BLaER1 (cell line): ENCODE data around the gene GABPA.
A peak's percentile ranks its signal among the peaks of the same experiment; 100 is the strongest.
"Not testable (repeated sequence)": the region's sequence is repeated elsewhere in the genome, so short reads cannot be mapped to it uniquely, and the experiment has no call there.

ENCODE experiments used
- H3K27ac ChIP-seq: shearing (Covaris generic); formaldehyde crosslinking; 2 replicates; pipeline ENCODE4 v1.8.1; 2022
- H3K27me3 ChIP-seq: shearing (Covaris generic); formaldehyde crosslinking; 2 replicates; pipeline ENCODE4 v1.8.1; 2022
- H3K36me3 ChIP-seq: shearing (Covaris generic); formaldehyde crosslinking; 2 replicates; pipeline ENCODE4 v1.8.1; 2022
- H3K4me1 ChIP-seq: shearing (Covaris generic); formaldehyde crosslinking; 2 replicates; pipeline ENCODE4 v1.8.1; 2022
- H3K4me2 ChIP-seq: shearing (Covaris generic); formaldehyde crosslinking; 2 replicates; pipeline ENCODE4 v1.8.1; 2022
- H3K4me3 ChIP-seq: shearing (Covaris generic); formaldehyde crosslinking; 2 replicates; pipeline ENCODE4 v1.8.1; 2022
- H3K9ac ChIP-seq: shearing (Covaris generic); formaldehyde crosslinking; 2 replicates; pipeline ENCODE4 v1.8.1; 2022
- H3K9me3 ChIP-seq: shearing (Covaris generic); formaldehyde crosslinking; 2 replicates; pipeline ENCODE4 v1.8.1; 2022
- H4K20me1 ChIP-seq: shearing (Covaris generic); formaldehyde crosslinking; 2 replicates; pipeline ENCODE4 v1.8.1; 2022
- Cebpa-rat ChIP-seq: shearing (Covaris generic); IDR thresholded peaks from 2 replicates; pipeline ENCODE4 v1.8.1; 2022

GABPA gene

DNA sequence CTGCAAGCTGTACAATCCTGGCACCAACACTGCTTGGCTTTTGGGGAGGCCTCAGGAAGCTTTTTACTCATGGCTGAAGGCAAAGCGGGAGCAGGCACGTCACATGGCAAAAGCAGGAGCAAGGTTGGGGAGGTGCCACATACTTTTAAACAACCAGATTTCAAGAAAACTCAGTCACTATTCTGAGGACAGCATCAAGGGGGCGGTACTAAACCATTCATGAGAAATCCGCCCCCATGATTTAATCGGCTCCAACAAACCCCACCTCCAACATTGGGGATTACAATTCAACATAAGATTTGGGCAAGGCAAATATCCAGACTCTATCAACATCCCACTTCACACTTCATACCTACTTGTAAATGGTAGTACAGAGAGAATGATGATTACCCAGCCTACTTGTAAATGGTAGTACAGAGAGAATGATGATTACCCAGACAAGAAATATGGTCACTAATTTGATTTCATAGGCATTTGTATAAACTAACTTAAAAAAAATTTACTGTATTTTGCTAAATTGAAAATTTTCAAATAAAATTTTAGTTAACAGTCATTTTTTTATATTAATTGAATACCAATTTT lies 25.0 kb upstream of the GABPA start:
- Histone ChIP-seq H3K27me3 (no peaks in the 10 kb centered on the region), H3K9me3 (no peaks in the 10 kb centered on the region), H4K20me1 (no peaks in the 10 kb centered on the region), H3K9ac (no peak overlapping the region), H3K27ac (no peak overlapping the region), H3K36me3 (peaks cover 22% of the 10 kb centered on the region), H3K4me3 (no peak overlapping the region), H3K4me1 (no peaks in the 10 kb centered on the region), H3K4me2 (no peak overlapping the region)
- TF ChIP-seq Cebpa-rat = no peak

DNA sequence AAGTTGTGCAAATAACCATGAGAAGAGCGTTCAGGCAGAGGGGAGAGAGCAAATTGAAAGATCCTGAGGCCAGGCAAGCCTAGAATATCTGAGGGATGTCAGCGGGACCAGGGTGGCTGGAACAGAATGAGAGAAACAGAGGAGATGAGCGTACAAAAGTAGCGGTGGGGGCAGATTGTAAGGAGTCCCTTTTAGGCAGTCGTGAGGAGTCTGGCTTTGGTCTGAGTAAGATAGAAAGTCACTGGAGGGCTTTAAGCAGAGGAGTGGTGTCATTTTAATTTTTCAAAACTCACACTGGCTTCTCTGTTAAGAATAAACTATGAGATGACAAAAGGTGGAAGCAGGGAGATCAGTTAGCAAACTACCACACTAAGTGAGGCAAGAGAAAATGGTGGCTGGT lies 24.2 kb upstream of the GABPA start:
- no peaks in the 10 kb centered on the region for H3K27me3 ChIP-seq
- H4K20me1 ChIP-seq = no peaks in the 10 kb centered on the region
- no peaks in the 10 kb centered on the region for H3K4me1 ChIP-seq
- TF ChIP-seq Cebpa-rat = no peak
- no peaks in the 10 kb centered on the region for H3K9me3 ChIP-seq
- no peak overlapping the region for H3K4me2 ChIP-seq
- H3K9ac ChIP-seq = no peak overlapping the region
- H3K36me3 ChIP-seq = peaks cover 30% of the 10 kb centered on the region
- H3K27ac ChIP-seq = no peak overlapping the region
- no peak overlapping the region for H3K4me3 ChIP-seq

DNA sequence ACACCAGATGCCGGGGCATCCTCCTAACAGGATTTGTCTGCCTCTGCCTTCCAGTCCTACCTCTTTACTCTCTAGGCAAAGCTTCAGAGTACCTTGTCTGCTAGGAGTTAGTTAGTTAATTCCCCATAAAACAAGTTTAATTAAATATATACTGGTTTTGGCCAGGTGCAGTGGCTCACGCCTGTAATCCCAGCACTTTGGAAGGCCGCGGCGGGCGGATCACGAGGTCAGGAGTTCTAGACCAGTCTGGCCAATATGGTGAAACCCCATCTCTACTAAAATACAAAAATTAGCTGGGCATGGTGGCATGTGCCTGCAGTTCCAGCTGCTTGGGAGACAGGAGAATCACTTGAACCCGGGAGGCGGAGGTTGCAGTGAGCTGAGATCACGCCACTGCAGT lies 20.7 kb upstream of the GABPA start:
- not testable (repeated sequence) for H3K4me2 ChIP-seq, H3K9ac ChIP-seq, H3K27me3 ChIP-seq, H3K4me3 ChIP-seq, H3K9me3 ChIP-seq, H3K27ac ChIP-seq, H3K4me1 ChIP-seq, H4K20me1 ChIP-seq
- H3K36me3 ChIP-seq = peaks cover 35% of the 10 kb centered on the region

DNA sequence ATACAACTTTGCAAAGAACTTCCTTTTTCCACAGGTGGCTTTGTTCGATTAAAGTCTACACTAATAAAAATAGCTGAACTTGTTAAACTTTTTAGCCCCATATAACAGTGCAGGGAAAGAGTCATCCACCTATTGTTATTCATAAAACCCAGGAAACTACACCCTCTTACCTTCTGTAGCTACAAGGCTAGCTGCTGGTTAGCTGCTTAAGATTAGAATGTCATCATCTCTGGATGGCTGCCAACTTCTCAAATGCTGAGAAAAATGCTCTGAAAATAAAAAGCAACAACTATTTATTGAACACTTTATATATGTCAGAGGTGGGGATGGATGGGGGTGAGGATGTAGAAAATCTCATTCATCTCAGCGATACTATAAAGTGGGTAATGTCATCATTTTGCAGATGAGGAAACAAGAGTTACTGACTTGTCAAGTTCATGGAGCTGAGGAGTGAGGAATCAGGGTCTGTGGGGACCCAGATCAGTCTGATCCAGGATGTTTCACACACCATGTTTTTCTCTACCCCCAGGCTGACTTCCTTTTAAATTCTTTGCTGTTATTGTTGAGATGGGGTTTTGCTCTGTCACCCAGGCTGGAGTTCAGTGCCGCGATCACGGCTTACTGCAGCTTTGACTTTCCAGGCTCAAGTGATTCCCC lies 17.2 kb upstream of the GABPA start:
- H3K9me3 ChIP-seq = no peaks in the 10 kb centered on the region
- no peaks in the 10 kb centered on the region for H4K20me1 ChIP-seq
- peaks cover 52% of the 10 kb centered on the region for H3K36me3 ChIP-seq
- no peak for TF ChIP-seq Cebpa-rat
- H3K4me2 ChIP-seq = no peak overlapping the region
- no peaks in the 10 kb centered on the region for H3K27me3 ChIP-seq
- H3K4me1 ChIP-seq = peaks cover 19% of the 10 kb centered on the region
- no peak overlapping the region for H3K9ac ChIP-seq
- no peak overlapping the region for H3K27ac ChIP-seq
- no peak overlapping the region for H3K4me3 ChIP-seq

DNA sequence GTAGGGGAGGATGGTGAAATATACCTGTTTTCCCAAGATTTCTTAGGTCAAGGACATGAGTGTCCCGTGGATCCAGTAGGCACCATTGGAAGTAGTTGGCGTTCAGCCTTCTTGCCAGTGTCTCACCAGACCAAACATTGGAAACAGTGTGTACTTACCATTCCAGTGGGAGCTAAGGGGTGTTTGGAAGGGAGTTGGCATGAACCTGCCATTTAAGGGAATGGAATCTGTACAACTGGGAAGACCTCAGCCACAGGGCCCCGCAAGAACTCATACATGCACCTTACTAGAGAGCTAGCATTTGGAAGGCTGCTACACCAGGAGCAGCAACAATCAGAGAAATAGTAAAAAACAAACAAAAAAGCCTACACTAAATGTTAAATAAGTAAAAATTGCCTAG lies 12.8 kb upstream of the GABPA start:
- H3K36me3 ChIP-seq = peaks cover 69% of the 10 kb centered on the region

DNA sequence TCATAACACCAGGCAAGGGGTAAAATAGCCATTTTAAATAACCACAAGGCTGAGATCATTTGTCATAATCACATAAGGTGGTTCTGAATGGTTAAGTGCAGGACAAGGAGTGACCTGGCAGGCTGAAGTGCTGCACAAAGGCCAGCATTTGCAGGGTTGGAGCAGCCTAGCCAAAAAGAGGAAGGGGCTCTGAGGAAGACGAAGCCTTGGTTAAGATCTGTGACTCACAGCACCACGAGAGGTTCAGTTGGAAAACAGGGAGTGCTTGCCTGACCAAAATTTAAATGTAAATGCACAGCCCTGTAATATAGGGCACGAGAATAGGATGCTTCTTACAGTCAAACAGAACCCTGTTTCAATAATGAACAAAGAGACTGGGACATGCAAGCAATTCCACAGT lies 12.1 kb upstream of the GABPA start:
- Histone ChIP-seq H3K4me2 (no peak overlapping the region), H3K9ac (no peak overlapping the region), H3K36me3 (peaks cover 73% of the 10 kb centered on the region), H3K4me3 (no peak overlapping the region), H4K20me1 (peaks cover 20% of the 10 kb centered on the region; the same call in 1 of the 2 replicates), H3K4me1 (peaks cover 17% of the 10 kb centered on the region), H3K27ac (no peak overlapping the region), H3K27me3 (no peaks in the 10 kb centered on the region), H3K9me3 (no peaks in the 10 kb centered on the region)
- TF ChIP-seq Cebpa-rat = no peak

More for the DNA sequence above, 12.8 kb upstream of the GABPA start:
- Histone ChIP-seq H3K4me3 (no peak overlapping the region), H3K27me3 (no peaks in the 10 kb centered on the region), H3K27ac (no peak overlapping the region), H3K9me3 (no peaks in the 10 kb centered on the region), H3K9ac (no peak overlapping the region), H3K4me2 (no peak overlapping the region), H3K4me1 (peaks cover 19% of the 10 kb centered on the region), H4K20me1 (peaks cover 13% of the 10 kb centered on the region; the same call in 1 of the 2 replicates)
- no peak for TF ChIP-seq Cebpa-rat

DNA sequence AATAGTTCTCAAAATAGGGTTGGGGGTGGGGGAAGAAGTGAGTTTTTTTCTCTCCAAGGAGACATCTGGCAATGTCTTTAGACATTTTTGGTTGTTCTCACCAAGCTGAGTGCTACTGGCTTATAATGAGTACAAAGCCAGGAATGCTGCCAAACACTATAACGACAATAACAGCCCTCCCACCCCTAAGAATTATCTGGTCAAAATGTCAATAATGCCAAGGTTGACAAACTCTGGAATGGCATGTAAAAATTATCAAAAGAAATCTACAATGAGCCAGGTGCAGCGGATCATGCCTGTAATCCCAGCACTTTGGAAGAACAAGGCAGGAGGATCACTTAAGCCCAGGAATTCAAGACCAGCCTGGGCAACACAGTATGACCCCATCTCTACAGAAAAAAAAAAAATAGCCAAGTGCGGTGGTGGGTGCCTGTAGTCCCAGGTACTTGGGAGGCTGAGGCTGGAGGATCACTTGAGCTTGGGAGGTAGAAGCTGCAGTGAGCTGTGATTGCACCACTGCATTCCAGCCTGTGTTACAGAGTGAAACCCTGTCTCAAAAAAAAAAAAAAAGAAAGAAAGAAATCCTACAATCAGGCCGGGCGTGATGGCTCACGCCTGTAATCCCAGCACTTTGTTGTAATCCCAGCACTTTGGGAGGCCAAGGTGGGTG lies 2.5 kb upstream of the GABPA start:
- H3K36me3 ChIP-seq = peaks cover 51% of the 10 kb centered on the region
- peak overlapping the region; percentile 14; the same call in 1 of the 2 replicates for H3K4me2 ChIP-seq
- H3K9ac ChIP-seq = no peak overlapping the region
- no peaks in the 10 kb centered on the region for H3K9me3 ChIP-seq
- no peak for TF ChIP-seq Cebpa-rat
- H4K20me1 ChIP-seq = peaks cover 64% of the 10 kb centered on the region
- H3K27me3 ChIP-seq = no peaks in the 10 kb centered on the region
- no peak overlapping the region for H3K4me3 ChIP-seq
- H3K4me1 ChIP-seq = peaks cover 31% of the 10 kb centered on the region
- no peak overlapping the region for H3K27ac ChIP-seq

DNA sequence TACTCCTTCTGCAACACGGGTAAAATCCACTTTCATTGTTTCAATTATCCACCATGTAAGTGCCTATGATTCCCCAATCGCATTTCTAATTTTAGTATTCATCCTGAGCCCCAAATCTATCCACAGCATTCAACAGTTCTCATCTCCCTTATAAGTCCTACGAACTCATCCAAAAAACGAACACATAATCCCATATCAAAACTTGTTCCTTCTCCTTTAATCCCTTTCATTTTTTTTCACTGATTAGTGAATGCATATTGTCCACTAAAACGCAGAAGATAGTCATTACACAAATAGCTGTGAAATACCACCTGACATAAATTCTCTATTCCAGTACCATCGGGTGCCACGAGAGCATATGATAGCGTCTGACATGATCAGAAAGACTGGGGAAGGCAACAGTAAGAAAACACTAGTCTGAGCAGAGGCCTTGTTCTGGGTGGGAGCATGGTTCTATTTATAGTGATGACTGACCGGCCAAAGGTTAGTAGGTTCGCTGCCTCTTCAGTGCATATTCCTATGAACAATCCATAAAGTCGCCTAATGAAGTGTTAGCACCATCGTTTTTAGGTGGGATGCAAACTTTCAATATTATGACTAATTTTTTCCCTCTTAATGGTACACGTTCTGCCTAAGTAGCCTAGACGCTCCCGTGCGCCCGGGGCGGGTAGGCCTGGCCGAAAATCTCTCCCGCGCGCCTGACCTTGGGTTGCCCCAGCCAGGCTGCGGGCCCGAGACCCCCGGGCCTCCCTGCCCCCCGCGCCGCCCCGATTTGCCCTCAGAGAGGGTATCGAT lies 716 bp upstream of the GABPA start:
- Histone ChIP-seq H3K27me3 (no peaks in the 10 kb centered on the region), H3K4me3 (peak overlapping the region; percentile 93), H4K20me1 (peaks cover 70% of the 10 kb centered on the region), H3K36me3 (peaks cover 40% of the 10 kb centered on the region), H3K9me3 (no peaks in the 10 kb centered on the region), H3K4me2 (peak overlapping the region; percentile 87), H3K27ac (peak overlapping the region; percentile 99), H3K4me1 (peaks cover 48% of the 10 kb centered on the region), H3K9ac (peak overlapping the region; percentile 97)
- no peak for TF ChIP-seq Cebpa-rat

DNA sequence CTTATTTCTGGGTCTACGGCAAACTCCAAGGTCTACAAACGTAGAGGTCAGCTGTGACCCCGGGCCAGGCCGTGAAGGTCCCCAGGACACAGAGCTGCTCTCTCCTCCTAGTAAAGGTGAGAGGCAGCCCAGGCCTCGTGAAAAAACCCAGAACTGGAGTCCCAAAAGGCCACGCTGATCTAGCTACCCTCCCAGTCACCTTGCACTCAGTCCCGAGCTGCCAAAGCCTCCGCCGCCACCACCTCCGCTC lies 193 bp upstream of the GABPA start:
- no peak for TF ChIP-seq Cebpa-rat
- Histone ChIP-seq H3K4me1 (peaks cover 51% of the 10 kb centered on the region), H3K36me3 (peaks cover 36% of the 10 kb centered on the region), H3K9me3 (no peaks in the 10 kb centered on the region), H3K4me3 (peak overlapping the region; percentile 93), H3K4me2 (peak overlapping the region; percentile 87), H3K27ac (peak overlapping the region; percentile 99), H3K9ac (peak overlapping the region; percentile 97), H4K20me1 (peaks cover 69% of the 10 kb centered on the region), H3K27me3 (no peaks in the 10 kb centered on the region)
